Measurements from ENCODE around the gene PLXNA2.

The PLXNA2 gene

DNA sequence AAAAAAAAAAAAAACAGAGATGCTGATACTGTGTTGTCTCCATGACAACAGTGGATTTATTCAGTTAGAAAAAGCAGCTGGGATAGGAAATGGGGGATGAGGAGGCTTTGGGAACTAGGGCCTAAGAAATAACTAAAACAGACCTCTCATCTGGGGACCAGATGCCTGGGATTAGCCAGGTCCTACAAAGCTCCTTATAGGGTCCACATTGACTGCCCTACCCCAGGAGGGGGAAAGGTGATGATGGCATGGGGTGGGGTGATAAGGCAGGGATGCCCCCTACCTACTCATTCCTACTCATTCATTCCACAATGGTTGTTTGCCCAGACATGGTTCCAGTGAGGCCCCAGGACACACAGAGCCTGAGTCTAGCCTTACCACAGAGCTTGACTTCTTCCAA is 131.2 kb downstream of the PLXNA2 start:
- Histone ChIP-seq H3K9me3 (ENCODE audit: insufficient read depth, low read length) (no peaks in the 10 kb centered on the region), H3K9ac (ENCODE audit: low read length) (no peak overlapping the region), H3K36me3 (replicated peaks; ENCODE audit: low read depth, low read length) (no peaks in the 10 kb centered on the region), H4K20me1 (ENCODE audit: insufficient read depth, low read length) (no peaks in the 10 kb centered on the region), H3K4me3 (ENCODE audit: low read length) (no peak overlapping the region), H3K27me3 (ENCODE audit: low read depth, low read length) (no peaks in the 10 kb centered on the region), H3K4me2 (ENCODE audit: low read length) (no peak overlapping the region), H3K79me2 (ENCODE audit: low read length) (no peaks in the 10 kb centered on the region), H2AFZ (ENCODE audit: low read depth, low read length) (no peak overlapping the region), H3K4me1 (ENCODE audit: low read length) (no peaks in the 10 kb centered on the region), H3K27ac (ENCODE audit: low read length) (no peak overlapping the region)
- TF ChIP-seq CTCF (IDR thresholded peaks at IDR 0.05; ENCODE audit: low read depth, low read length) (no peak), EZH2phosphoT487 (IDR thresholded peaks at IDR 0.05; ENCODE audit: low read depth) (no peak)

GRCh38 chr1:208112401-208112800 is 131.8 kb downstream of the PLXNA2 start:
- Histone ChIP-seq H4K20me1 (ENCODE audit: insufficient read depth, low read length) (no peaks in the 10 kb centered on the region), H3K9ac (ENCODE audit: low read length) (no peak overlapping the region), H3K27ac (ENCODE audit: low read length) (no peak overlapping the region), H3K36me3 (replicated peaks; ENCODE audit: low read depth, low read length) (no peaks in the 10 kb centered on the region), H3K4me3 (ENCODE audit: low read length) (no peak overlapping the region), H3K79me2 (ENCODE audit: low read length) (no peaks in the 10 kb centered on the region), H3K4me1 (ENCODE audit: low read length) (no peaks in the 10 kb centered on the region), H2AFZ (ENCODE audit: low read depth, low read length) (no peak overlapping the region), H3K27me3 (ENCODE audit: low read depth, low read length) (no peaks in the 10 kb centered on the region), H3K9me3 (ENCODE audit: insufficient read depth, low read length) (no peaks in the 10 kb centered on the region), H3K4me2 (ENCODE audit: low read length) (no peak overlapping the region)
- TF ChIP-seq EZH2phosphoT487 (IDR thresholded peaks at IDR 0.05; ENCODE audit: low read depth): no peak
- peak; percentile 29 for TF ChIP-seq CTCF (IDR thresholded peaks at IDR 0.05; ENCODE audit: low read depth, low read length)

GRCh38 chr1:208111646-208112190 is 132.5 kb downstream of the PLXNA2 start:
- no peak overlapping the region for H2AFZ ChIP-seq (ENCODE audit: low read depth, low read length)
- H3K4me2 ChIP-seq (ENCODE audit: low read length): no peak overlapping the region
- H3K36me3 ChIP-seq (replicated peaks; ENCODE audit: low read depth, low read length): no peaks in the 10 kb centered on the region
- no peak for TF ChIP-seq CTCF (IDR thresholded peaks at IDR 0.05; ENCODE audit: low read depth, low read length)
- TF ChIP-seq EZH2phosphoT487 (IDR thresholded peaks at IDR 0.05; ENCODE audit: low read depth): no peak
- H4K20me1 ChIP-seq (ENCODE audit: insufficient read depth, low read length): no peaks in the 10 kb centered on the region
- no peak overlapping the region for H3K4me3 ChIP-seq (ENCODE audit: low read length)
- H3K79me2 ChIP-seq (ENCODE audit: low read length): no peaks in the 10 kb centered on the region
- H3K27ac ChIP-seq (ENCODE audit: low read length): no peak overlapping the region
- no peaks in the 10 kb centered on the region for H3K4me1 ChIP-seq (ENCODE audit: low read length)
- H3K9ac ChIP-seq (ENCODE audit: low read length): no peak overlapping the region
- no peaks in the 10 kb centered on the region for H3K9me3 ChIP-seq (ENCODE audit: insufficient read depth, low read length)
- no peaks in the 10 kb centered on the region for H3K27me3 ChIP-seq (ENCODE audit: low read depth, low read length)

GRCh38 chr1:208110296-208110695 is 133.9 kb downstream of the PLXNA2 start:
- no peak overlapping the region for H2AFZ ChIP-seq (ENCODE audit: low read depth, low read length)
- no peak overlapping the region for H3K4me2 ChIP-seq (ENCODE audit: low read length)
- no peaks in the 10 kb centered on the region for H3K9me3 ChIP-seq (ENCODE audit: insufficient read depth, low read length)
- H3K27ac ChIP-seq (ENCODE audit: low read length): no peak overlapping the region
- no peaks in the 10 kb centered on the region for H3K79me2 ChIP-seq (ENCODE audit: low read length)
- H3K4me1 ChIP-seq (ENCODE audit: low read length): no peaks in the 10 kb centered on the region
- H3K4me3 ChIP-seq (ENCODE audit: low read length): no peak overlapping the region
- H3K9ac ChIP-seq (ENCODE audit: low read length): no peak overlapping the region
- H3K27me3 ChIP-seq (ENCODE audit: low read depth, low read length): no peaks in the 10 kb centered on the region
- no peak for TF ChIP-seq CTCF (IDR thresholded peaks at IDR 0.05; ENCODE audit: low read depth, low read length)
- TF ChIP-seq EZH2phosphoT487 (IDR thresholded peaks at IDR 0.05; ENCODE audit: low read depth): no peak
- no peaks in the 10 kb centered on the region for H3K36me3 ChIP-seq (replicated peaks; ENCODE audit: low read depth, low read length)
- H4K20me1 ChIP-seq (ENCODE audit: insufficient read depth, low read length): no peaks in the 10 kb centered on the region
